Measurements from ENCODE around the gene FRMPD3. TPM values are rescaled to one million over a fixed set of nuclear protein-coding genes. Genes with fewer than 3 reads are reported as not detected.

The FRMPD3 gene
- total RNA-seq, 6 donors from 2014 or later, result under 0.01 to 0.89 (median 0.28) TPM

GRCh38 chrX:107454302-107454701, 4.8 kb downstream of the FRMPD3 start:
- H3K9me3 ChIP-seq, result no peaks in the 10 kb centered on the region
- peaks cover 0 to 20% (median 0%) of the 10 kb centered on the region in 4 donors for H3K27me3 ChIP-seq
- no peak for TF ChIP-seq EP300 (IDR thresholded peaks at IDR 0.05)
- no peak for TF ChIP-seq CTCF (IDR thresholded peaks at IDR 0.05)
- TF ChIP-seq POLR2AphosphoS5 (IDR thresholded peaks at IDR 0.05), result no peak
- TF ChIP-seq POLR2A (IDR thresholded peaks at IDR 0.05), result no peak
- H3K27ac ChIP-seq, result no peak overlapping the region
- H3K4me3 ChIP-seq, result no peak overlapping the region
- ATAC-seq (ENCODE audit: low FRiP score in 2 of 2), result no peak
- H3K4me1 ChIP-seq, result peaks cover 0 to 17% (median 0%) of the 10 kb centered on the region in 4 donors
- no peaks in the 10 kb centered on the region for H3K36me3 ChIP-seq
- no peak for DNase-seq

- DNase-seq (no peak), ATAC-seq (ENCODE audit: low FRiP score in 2 of 2) (no peak)
- Histone ChIP-seq H3K4me3 (no peak overlapping the region), H3K27ac (no peak overlapping the region), H3K4me1 (no peaks in the 10 kb centered on the region), H3K36me3 (no peaks in the 10 kb centered on the region), H3K27me3 (peaks cover 0 to 5% (median 0%) of the 10 kb centered on the region in 4 donors), H3K9me3 (no peaks in the 10 kb centered on the region)
- TF ChIP-seq EP300 (IDR thresholded peaks at IDR 0.05), result no peak
- no peak for TF ChIP-seq CTCF (IDR thresholded peaks at IDR 0.05)
- TF ChIP-seq POLR2AphosphoS5 (IDR thresholded peaks at IDR 0.05), result no peak
- TF ChIP-seq POLR2A (IDR thresholded peaks at IDR 0.05), result no peak
- 89 to 97% methylated on average over 1 of the region's 1 CpG for WGBS, 2 donors
Observed at GRCh38 chrX:107457289-107457688, 7.8 kb downstream of the FRMPD3 start.

- TF ChIP-seq POLR2AphosphoS5 (IDR thresholded peaks at IDR 0.05), result no peak
- TF ChIP-seq CTCF (IDR thresholded peaks at IDR 0.05), result no peak
- TF ChIP-seq EP300 (IDR thresholded peaks at IDR 0.05), result no peak
- TF ChIP-seq POLR2A (IDR thresholded peaks at IDR 0.05), result no peak
- Histone ChIP-seq H3K9me3 (no peaks in the 10 kb centered on the region), H3K4me3 (no peak overlapping the region), H3K27me3 (no peaks in the 10 kb centered on the region), H3K27ac (no peak overlapping the region), H3K36me3 (no peaks in the 10 kb centered on the region), H3K4me1 (no peaks in the 10 kb centered on the region)
- DNase-seq (no peak), ATAC-seq (ENCODE audit: low FRiP score in 2 of 2) (no peak)
- 36 to 71% methylated on average over 4 of the region's 4 CpGs for WGBS, 2 donors
Observed at GRCh38 chrX:107465932-107466620, 16.6 kb downstream of the FRMPD3 start.

- Histone ChIP-seq H3K9me3 (no peaks in the 10 kb centered on the region), H3K4me3 (no peak overlapping the region), H3K27ac (no peak overlapping the region), H3K27me3 (no peaks in the 10 kb centered on the region), H3K4me1 (no peaks in the 10 kb centered on the region), H3K36me3 (no peaks in the 10 kb centered on the region)
- 66 to 76% methylated on average over 4 of the region's 4 CpGs for WGBS, 2 donors
- TF ChIP-seq POLR2AphosphoS5 (IDR thresholded peaks at IDR 0.05) (no peak), EP300 (IDR thresholded peaks at IDR 0.05) (no peak), CTCF (IDR thresholded peaks at IDR 0.05) (no peak), POLR2A (IDR thresholded peaks at IDR 0.05) (no peak)
- ATAC-seq (ENCODE audit: low FRiP score in 2 of 2), result no peak
- no peak for DNase-seq
Observed at GRCh38 chrX:107467271-107467670, 17.8 kb downstream of the FRMPD3 start.

- no peaks in the 10 kb centered on the region for H3K27me3 ChIP-seq
- ATAC-seq (ENCODE audit: low FRiP score in 2 of 2), result no peak
Observed at GRCh38 chrX:107470198-107470597, 20.7 kb downstream of the FRMPD3 start.

More at GRCh38 chrX:107470198-107470597, 20.7 kb downstream of the FRMPD3 start:
- Histone ChIP-seq H3K4me1 (no peaks in the 10 kb centered on the region), H3K27ac (no peak overlapping the region), H3K36me3 (no peaks in the 10 kb centered on the region), H3K4me3 (no peak overlapping the region), H3K9me3 (no peaks in the 10 kb centered on the region)
- WGBS, 2 donors, result 80 to 82% methylated on average over 1 to 2 of the region's 2 CpGs
- DNase-seq, result no peak
- TF ChIP-seq POLR2AphosphoS5 (IDR thresholded peaks at IDR 0.05), result no peak
- no peak for TF ChIP-seq POLR2A (IDR thresholded peaks at IDR 0.05)
- no peak for TF ChIP-seq CTCF (IDR thresholded peaks at IDR 0.05)
- TF ChIP-seq EP300 (IDR thresholded peaks at IDR 0.05), result no peak

All from upper lobe of left lung (tissue), 6 donors.